Spleen (tissue), 11 donors: Measurements from ENCODE around the gene MPP4. TPM values are rescaled to one million over a fixed set of nuclear protein-coding genes. Genes with fewer than 3 reads are reported as not detected.

Experiments used
- DNase-seq: peaks from one replicate; pipeline ENCODE4 v3.0.0-alpha.2; 2020
- H3K27ac ChIP-seq, 8 donors: fragments of 200-600 bp; sonication (generic) in 7 of 8; 1 replicate in 4 of 8; 2 replicates in 4 of 8; pipeline versions ENCODE4 v1.5.0 to v1.8.0; 2016 to 2021; ENCODE audit warnings: inconsistent platforms in 4 of 8, mild to moderate bottlenecking in 4 of 8, moderate library complexity in 1 of 8
- H3K27me3 ChIP-seq, 7 donors: fragments of 200-600 bp; sonication (generic) in 6 of 7; replicated peaks in 1 of 7; 1 replicate in 4 of 7; 2 replicates in 3 of 7; pipeline versions ENCODE4 v1.5.0 to v1.8.0; 2016 to 2021; ENCODE audit warnings: inconsistent platforms in 3 of 7, mild to moderate bottlenecking in 1 of 7
- H3K36me3 ChIP-seq, 6 donors: fragments of 200-600 bp; sonication (generic) in 5 of 6; 1 replicate in 4 of 6; 2 replicates in 2 of 6; pipeline versions ENCODE4 v1.5.0 to v1.8.0; 2016 to 2021; ENCODE audit warnings: inconsistent platforms in 2 of 6
- H3K4me1 ChIP-seq, 6 donors: fragments of 200-600 bp; sonication (generic) in 5 of 6; 1 replicate in 3 of 6; 2 replicates in 3 of 6; pipeline versions ENCODE4 v1.5.0 to v1.8.0; 2016 to 2021; ENCODE audit warnings: inconsistent platforms in 3 of 6
- H3K4me3 ChIP-seq, 8 donors: fragments of 200-600 bp; sonication (generic) in 7 of 8; 1 replicate in 4 of 8; 2 replicates in 4 of 8; pipeline versions ENCODE4 v1.5.0 to v1.8.0; 2016 to 2021; ENCODE audit warnings: inconsistent platforms in 4 of 8, mild to moderate bottlenecking in 4 of 8, moderate library complexity in 2 of 8
- H3K9me3 ChIP-seq, 8 donors: fragments of 200-600 bp; sonication (generic) in 7 of 8; 1 replicate in 4 of 8; 2 replicates in 4 of 8; pipeline versions ENCODE4 v1.5.0 to v1.8.0; 2016 to 2021; ENCODE audit warnings: inconsistent platforms in 4 of 8
- POLR2A ChIP-seq, 3 donors: fragments of 450-650 bp; IDR thresholded peaks; one replicate each; pipeline ENCODE4 v1.5.1; 2017; ENCODE audit warnings: antibody characterized with exemption in 3 of 3, mild to moderate bottlenecking in 1 of 3
- POLR2AphosphoS5 ChIP-seq, 3 donors: sonication (generic); formaldehyde crosslinking; IDR thresholded peaks; one replicate each; pipeline ENCODE4 v1.5.1; 2017; ENCODE audit warnings: antibody characterized with exemption in 3 of 3
- WGBS, 5 donors: extraction: QIAGEN DNeasy Blood & Tissue Kit in 3 of 5; methylation state at CpG; one replicate each; pipeline versions ENCODE4 v1.1.5 to v1.1.7; 2013 to 2018; 5-methylcytosine and 5-hydroxymethylcytosine counted together
- intact Hi-C: fragments of 100-400 bp; cut with DNase I; formaldehyde crosslinking; loops from one replicate; pipeline ENCODE4 v1.15.0; 2023; ENCODE audit warnings: low total_unique reads
- polyA plus RNA-seq, 3 donors: library from polyadenylated mRNA; stranded (reverse); fragments of 200-250 nt; gene quantifications; one replicate each; pipeline ENCODE4 v1.2.1, GENCODE V29; 2013
- total RNA-seq, 7 donors: library from RNA; depleted of rRNA in 3 of 7; stranded (reverse); fragments of >200 nt in 3 of 7; fragmentation: NEBNext Ultra II Directional in 4 of 7; extraction: Animal tissue kit (Norgen Biotek cat#: 25700) in 4 of 7; gene quantifications; one replicate each; pipeline versions ENCODE4 v1.1.0 to v1.2.1, GENCODE V29; 2016 to 2021
- TF ChIP-seq, protein P1 (sequence below), 11 experiments: fragments of 200-600 bp in 7 of 11; fragments of 450-650 bp in 4 of 11; sonication (generic) in 4 of 11; IDR thresholded peaks in 8 of 11; conservative IDR thresholded peaks in 3 of 11; 1 replicate in 7 of 11; 2 replicates in 4 of 11; pipeline versions ENCODE4 v1.4.0 to v1.8.0; 2016 to 2021; ENCODE audit warnings: antibody characterized with exemption in 11 of 11, inconsistent platforms in 4 of 11, mild to moderate bottlenecking in 1 of 11
- donor health status: healthy with polysubstance abuse.
- donor health status: DM: no; HTN: no; CAD: no; lungs with moderate emphysema.
- donor health status: DM: no; HTN: no; CAD: no.
- donor health status: Bipolar disorder and iron deficiency.
- donor health status: healthy.
- donor health status: DM: no; HTN: no; CAD: no.
- donor health status: DM: yes; HTN: yes; CAD: no.

MPP4 gene
- total and polyA plus RNA-seq, 10 donors = 0.13 to 4.3 (median 1.1) TPM

DNA sequence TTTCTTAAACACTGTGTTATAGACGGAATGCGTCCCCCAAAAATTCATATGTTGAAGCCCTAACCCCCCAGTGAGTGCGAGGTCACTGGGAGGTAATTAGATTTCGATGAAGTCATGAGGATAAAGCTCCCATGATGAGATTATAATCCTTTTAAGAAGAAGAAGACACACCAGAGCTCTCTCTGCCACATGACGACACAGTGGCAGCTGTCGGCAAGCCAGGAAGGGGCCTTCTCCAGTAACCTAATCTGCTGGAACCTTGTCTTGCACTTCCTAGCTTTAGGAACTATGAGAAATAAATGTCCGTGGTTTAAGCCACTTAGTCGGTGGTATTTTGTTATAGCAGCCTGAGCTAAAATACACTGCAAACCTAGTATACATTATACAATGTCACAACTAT lies 67.4 kb downstream of the MPP4 start:
- no peaks in the 10 kb centered on the region for H3K9me3 ChIP-seq
- H3K27ac ChIP-seq = no peak overlapping the region
- no peaks in the 10 kb centered on the region for H3K27me3 ChIP-seq
- WGBS, 5 donors = 93 to 98% (median 95%) methylated on average over 8 of the region's 8 CpGs
- H3K4me3 ChIP-seq = no peak overlapping the region
- intact Hi-C loops = no loop called here
- no peak for TF ChIP-seq POLR2A (IDR thresholded peaks at IDR 0.05)
- TF ChIP-seq POLR2AphosphoS5 (IDR thresholded peaks at IDR 0.05) = no peak
- TF ChIP-seq, protein P1, sequence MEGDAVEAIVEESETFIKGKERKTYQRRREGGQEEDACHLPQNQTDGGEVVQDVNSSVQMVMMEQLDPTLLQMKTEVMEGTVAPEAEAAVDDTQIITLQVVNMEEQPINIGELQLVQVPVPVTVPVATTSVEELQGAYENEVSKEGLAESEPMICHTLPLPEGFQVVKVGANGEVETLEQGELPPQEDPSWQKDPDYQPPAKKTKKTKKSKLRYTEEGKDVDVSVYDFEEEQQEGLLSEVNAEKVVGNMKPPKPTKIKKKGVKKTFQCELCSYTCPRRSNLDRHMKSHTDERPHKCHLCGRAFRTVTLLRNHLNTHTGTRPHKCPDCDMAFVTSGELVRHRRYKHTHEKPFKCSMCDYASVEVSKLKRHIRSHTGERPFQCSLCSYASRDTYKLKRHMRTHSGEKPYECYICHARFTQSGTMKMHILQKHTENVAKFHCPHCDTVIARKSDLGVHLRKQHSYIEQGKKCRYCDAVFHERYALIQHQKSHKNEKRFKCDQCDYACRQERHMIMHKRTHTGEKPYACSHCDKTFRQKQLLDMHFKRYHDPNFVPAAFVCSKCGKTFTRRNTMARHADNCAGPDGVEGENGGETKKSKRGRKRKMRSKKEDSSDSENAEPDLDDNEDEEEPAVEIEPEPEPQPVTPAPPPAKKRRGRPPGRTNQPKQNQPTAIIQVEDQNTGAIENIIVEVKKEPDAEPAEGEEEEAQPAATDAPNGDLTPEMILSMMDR (IDR thresholded peaks at IDR 0.05 in 8 of 11, conservative IDR thresholded peaks at IDR 0.05 in 3 of 11) = no peak
- no peak for DNase-seq
- peaks cover 0 to 46% (median 12%) of the 10 kb centered on the region in 6 donors for H3K36me3 ChIP-seq
- no peaks in the 10 kb centered on the region for H3K4me1 ChIP-seq

DNA sequence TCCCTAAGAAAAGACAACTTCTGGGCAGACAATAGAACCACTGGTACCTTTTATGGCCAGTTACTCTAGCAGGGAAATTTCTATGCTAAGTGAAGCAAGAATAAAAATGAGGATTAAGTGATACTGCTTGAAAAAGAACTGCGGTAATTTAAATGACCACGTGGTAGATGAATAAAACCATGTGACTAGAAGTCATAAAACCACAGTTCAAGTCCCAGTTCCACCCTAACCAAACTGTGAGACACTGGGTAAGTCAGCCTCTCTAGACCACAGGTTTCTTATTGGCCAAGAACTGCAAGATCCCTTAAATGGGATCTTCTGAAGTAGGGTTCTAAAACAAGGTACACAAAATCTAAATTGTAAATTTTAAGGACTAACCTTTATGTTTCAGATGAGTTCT lies 67.9 kb downstream of the MPP4 start:
- DNase-seq = no peak
- Histone ChIP-seq H3K27me3 (no peaks in the 10 kb centered on the region), H3K27ac (no peak overlapping the region), H3K4me1 (no peaks in the 10 kb centered on the region), H3K9me3 (no peaks in the 10 kb centered on the region), H3K4me3 (no peak overlapping the region), H3K36me3 (peaks cover 0 to 46% (median 11%) of the 10 kb centered on the region in 6 donors)
- TF ChIP-seq POLR2A (IDR thresholded peaks at IDR 0.05) (no peak), POLR2AphosphoS5 (IDR thresholded peaks at IDR 0.05) (no peak)
- 51 to 85% (median 80%) methylated on average over 2 of the region's 2 CpGs for whole genome bisulfite sequencing, 5 donors
- intact Hi-C loops = no loop called here

DNA sequence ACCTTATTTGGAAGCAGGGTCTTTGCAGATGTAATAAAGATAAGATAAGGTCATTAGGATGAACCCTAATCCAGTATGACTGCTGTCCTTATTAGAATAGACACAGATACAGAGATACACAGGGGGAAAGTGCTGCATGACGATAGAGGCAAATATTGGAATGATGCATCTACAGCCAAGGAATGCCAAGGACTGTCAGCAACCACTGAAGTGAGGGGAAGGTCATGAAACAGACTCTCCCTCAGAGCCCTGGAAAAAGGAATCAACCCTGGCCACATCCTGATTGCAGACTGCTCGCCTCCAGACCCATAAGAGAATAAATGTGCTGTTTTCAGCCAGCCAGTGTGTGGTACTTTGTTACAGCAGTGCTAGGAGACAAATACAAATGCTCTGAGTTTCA lies 69.9 kb downstream of the MPP4 start:
- TF ChIP-seq POLR2AphosphoS5 (IDR thresholded peaks at IDR 0.05) (no peak), POLR2A (IDR thresholded peaks at IDR 0.05) (no peak)
- TF ChIP-seq, protein P1 (IDR thresholded peaks at IDR 0.05 in 8 of 11, conservative IDR thresholded peaks at IDR 0.05 in 3 of 11) = no peak
- Histone ChIP-seq H3K9me3 (no peaks in the 10 kb centered on the region), H3K27ac (no peak overlapping the region), H3K36me3 (peaks cover 0 to 31% (median 8%) of the 10 kb centered on the region in 6 donors), H3K4me1 (no peaks in the 10 kb centered on the region), H3K27me3 (no peaks in the 10 kb centered on the region), H3K4me3 (no peak overlapping the region)
- intact Hi-C loops = no loop called here
- WGBS, 5 donors = 70 to 83% (median 80%) methylated on average over 2 of the region's 2 CpGs
- no peak for DNase-seq

DNA sequence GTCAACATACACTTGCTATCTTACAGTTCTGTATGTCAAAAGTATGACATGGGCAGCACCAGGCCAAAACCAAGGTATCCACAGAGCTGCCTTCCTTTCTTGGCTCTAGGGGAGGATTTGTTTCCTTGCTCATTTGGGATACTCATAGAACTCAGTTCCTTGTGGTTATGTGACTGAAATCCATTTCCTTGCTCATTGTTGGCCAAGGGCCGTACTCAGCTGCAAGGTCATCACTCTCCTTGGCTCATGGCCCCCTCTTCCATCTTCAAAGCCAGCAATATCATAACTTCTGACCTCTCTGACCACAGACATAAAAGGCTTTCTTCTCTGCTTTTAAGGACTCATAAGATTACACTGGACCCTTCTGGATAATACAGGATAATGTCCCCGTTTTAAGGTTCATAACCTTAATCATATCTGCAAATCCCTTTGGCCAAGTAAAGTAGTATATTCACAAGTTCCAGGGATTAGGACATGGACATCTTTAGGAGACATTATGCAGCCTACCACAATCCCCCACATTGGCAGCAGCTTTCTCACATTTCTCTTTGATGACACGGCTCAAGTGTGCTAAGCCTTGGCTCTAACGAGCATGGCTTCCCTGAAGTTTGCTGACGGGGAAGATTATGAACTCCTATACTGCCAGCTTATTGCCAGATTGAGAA lies 76.0 kb downstream of the MPP4 start:
- WGBS, 5 donors = 71 to 93% (median 86%) methylated on average over 5 of the region's 5 CpGs
- H3K9me3 ChIP-seq = no peaks in the 10 kb centered on the region
- H3K27ac ChIP-seq = no peak overlapping the region
- intact Hi-C loops = no loop called here
- H3K4me1 ChIP-seq = no peaks in the 10 kb centered on the region
- H3K36me3 ChIP-seq = no peaks in the 10 kb centered on the region
- DNase-seq = no peak
- TF ChIP-seq POLR2A (IDR thresholded peaks at IDR 0.05) (no peak), POLR2AphosphoS5 (IDR thresholded peaks at IDR 0.05) (no peak)
- TF ChIP-seq, protein P1 (IDR thresholded peaks at IDR 0.05 in 8 of 11, conservative IDR thresholded peaks at IDR 0.05 in 3 of 11) = no peak
- H3K27me3 ChIP-seq = no peaks in the 10 kb centered on the region
- H3K4me3 ChIP-seq = no peak overlapping the region
